Measurements from ENCODE around the gene MYH15.

DNA sequence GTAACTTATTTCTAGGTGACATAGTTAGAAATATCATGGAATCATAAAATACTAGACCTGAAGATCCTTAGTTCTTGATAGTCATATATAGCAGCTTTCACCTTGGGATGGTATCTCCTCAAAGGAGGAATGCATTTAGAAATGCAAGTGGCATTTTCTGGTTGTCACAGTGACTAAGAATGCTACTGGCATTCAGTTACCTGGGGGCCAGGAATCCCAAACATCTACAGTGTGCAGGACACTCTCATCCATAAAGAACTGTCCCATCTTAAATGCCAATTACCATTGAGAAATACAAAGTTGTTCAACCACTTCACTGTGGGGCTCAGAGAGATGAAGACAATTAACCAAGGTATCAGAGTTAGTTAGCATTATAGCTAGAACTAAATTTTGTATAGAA is 36.7 kb downstream of the MYH15 start:
- TF ChIP-seq, protein P1, sequence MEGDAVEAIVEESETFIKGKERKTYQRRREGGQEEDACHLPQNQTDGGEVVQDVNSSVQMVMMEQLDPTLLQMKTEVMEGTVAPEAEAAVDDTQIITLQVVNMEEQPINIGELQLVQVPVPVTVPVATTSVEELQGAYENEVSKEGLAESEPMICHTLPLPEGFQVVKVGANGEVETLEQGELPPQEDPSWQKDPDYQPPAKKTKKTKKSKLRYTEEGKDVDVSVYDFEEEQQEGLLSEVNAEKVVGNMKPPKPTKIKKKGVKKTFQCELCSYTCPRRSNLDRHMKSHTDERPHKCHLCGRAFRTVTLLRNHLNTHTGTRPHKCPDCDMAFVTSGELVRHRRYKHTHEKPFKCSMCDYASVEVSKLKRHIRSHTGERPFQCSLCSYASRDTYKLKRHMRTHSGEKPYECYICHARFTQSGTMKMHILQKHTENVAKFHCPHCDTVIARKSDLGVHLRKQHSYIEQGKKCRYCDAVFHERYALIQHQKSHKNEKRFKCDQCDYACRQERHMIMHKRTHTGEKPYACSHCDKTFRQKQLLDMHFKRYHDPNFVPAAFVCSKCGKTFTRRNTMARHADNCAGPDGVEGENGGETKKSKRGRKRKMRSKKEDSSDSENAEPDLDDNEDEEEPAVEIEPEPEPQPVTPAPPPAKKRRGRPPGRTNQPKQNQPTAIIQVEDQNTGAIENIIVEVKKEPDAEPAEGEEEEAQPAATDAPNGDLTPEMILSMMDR (IDR thresholded peaks at IDR 0.05; ENCODE audit: poor library complexity) = no peak
- no peak for TF ChIP-seq EZH2 (IDR thresholded peaks at IDR 0.05; ENCODE audit: borderline replicate concordance)

All from hepatocyte (in vitro differentiated cells).